Brain microvascular endothelial cell (primary cell): ENCODE data around the gene CD164L2.

Experiments
- DNase-seq: peaks from one replicate; pipeline ENCODE4 v3.0.0-alpha.2; 2020
- H3K27ac ChIP-seq: fragments of 250-450 bp; sonication (Bioruptor Pico); 2 replicates; pipeline ENCODE4 v1.5.1; 2020; ENCODE audit warnings: mild to moderate bottlenecking, moderate library complexity
- H3K27me3 ChIP-seq: fragments of 250-450 bp; sonication (Bioruptor Pico); replicated peaks from 2 replicates; pipeline ENCODE4 v1.5.1; 2020; ENCODE audit warnings: mild to moderate bottlenecking
- H3K36me3 ChIP-seq: fragments of 250-450 bp; sonication (Bioruptor Pico); replicated peaks from 2 replicates; pipeline ENCODE4 v1.5.1; 2020; ENCODE audit warnings: mild to moderate bottlenecking
- H3K4me3 ChIP-seq: 2 replicates; pipeline ENCODE4 v1.5.1; 2011; ENCODE audit warnings: low read depth, mild to moderate bottlenecking, control low read depth, low read length, moderate library complexity
- CTCF ChIP-seq: IDR thresholded peaks from 2 replicates; pipeline ENCODE4 v1.5.1; 2011; ENCODE audit warnings: low read depth, mild to moderate bottlenecking, moderate library complexity, low read length, control low read depth, inconsistent platforms; ENCODE audit errors: missing control alignments
- in situ Hi-C: cut with HindIII; loops from 2 replicates; pipeline ENCODE4 v1.10.0; 2017; ENCODE audit warnings: low sequenced_read_pairs, low pct_ligation_motif_present

Gene CD164L2

GRCh38 chr1:27394925-27395324, 11.8 kb upstream of the CD164L2 start:
- no peaks in the 10 kb centered on the region for H3K36me3 ChIP-seq
- TF ChIP-seq CTCF: no peak
- in situ Hi-C loops: no loop called here
- no peak for DNase-seq
- H3K27me3 ChIP-seq: no peaks in the 10 kb centered on the region
- H3K4me3 ChIP-seq: no peak overlapping the region
- no peak overlapping the region for H3K27ac ChIP-seq

GRCh38 chr1:27394282-27394658, 11.1 kb upstream of the CD164L2 start:
- no peak overlapping the region for H3K27ac ChIP-seq
- no peak for DNase-seq
- no peaks in the 10 kb centered on the region for H3K27me3 ChIP-seq
- no peak overlapping the region for H3K4me3 ChIP-seq
- no peaks in the 10 kb centered on the region for H3K36me3 ChIP-seq
- TF ChIP-seq CTCF: no peak
- in situ Hi-C loops: no loop called here

- DNase-seq: no peak
- no peak for TF ChIP-seq CTCF
- Histone ChIP-seq H3K36me3 (no peaks in the 10 kb centered on the region), H3K27me3 (no peaks in the 10 kb centered on the region), H3K4me3 (no peak overlapping the region), H3K27ac (no peak overlapping the region)
- in situ Hi-C loops: no loop called here
These were observed 10.6 kb upstream of the CD164L2 start for GRCh38 chr1:27393641-27394281.

GRCh38 chr1:27392778-27393635, 9.9 kb upstream of the CD164L2 start:
- no peak for DNase-seq
- TF ChIP-seq CTCF: peak; percentile 61
- in situ Hi-C loops: no loop called here
- H3K27me3 ChIP-seq: no peaks in the 10 kb centered on the region
- H3K4me3 ChIP-seq: peak overlapping the region; percentile 67
- H3K27ac ChIP-seq: peak overlapping the region; percentile 40
- no peaks in the 10 kb centered on the region for H3K36me3 ChIP-seq

- peak; percentile 71 for TF ChIP-seq CTCF
- H3K27ac ChIP-seq: peak within 1 kb of the TSS; percentile 40
- peak; percentile 88 for DNase-seq
These were observed 9.1 kb upstream of the CD164L2 start, which contains the start of gene GPR3 for GRCh38 chr1:27392096-27392777. TSS of gene GPR3 (plus strand) at chr1:27392622. CDS start at chr1:27393799, 1,177 bp downstream.

More at GRCh38 chr1:27392096-27392777, 9.1 kb upstream of the CD164L2 start, which contains the start of gene GPR3:
- H3K4me3 ChIP-seq: peak within 1 kb of the TSS; percentile 67
- in situ Hi-C loops: no loop called here
- no peaks in the 10 kb centered on the region for H3K36me3 ChIP-seq
- no peaks in the 10 kb centered on the region for H3K27me3 ChIP-seq
